Measurements from ENCODE around the gene PDE8B.

DNA sequence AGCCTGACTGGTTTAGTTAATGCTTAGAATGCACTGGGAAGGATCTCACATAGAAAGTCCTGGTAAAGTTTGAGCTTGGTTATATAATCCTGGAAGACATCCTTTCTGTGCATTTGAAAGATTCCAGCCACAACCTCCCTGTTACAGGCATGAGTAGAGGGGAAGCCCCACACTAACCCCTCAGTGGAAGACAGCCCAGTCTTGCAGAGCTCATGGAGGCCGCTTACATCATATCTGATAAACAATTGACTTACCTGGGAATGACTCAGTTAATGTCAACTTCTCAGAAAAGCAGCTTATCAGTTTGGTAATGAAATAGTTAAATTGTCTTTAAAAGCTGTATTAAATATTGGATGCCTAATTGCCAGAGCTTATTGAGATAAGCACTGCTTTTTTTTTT lies 28.1 kb upstream of the PDE8B start:
- TF ChIP-seq YY1 (IDR thresholded peaks at IDR 0.05; ENCODE audit: insufficient read depth, insufficient read length) (no peak), ZNF274 (IDR thresholded peaks at IDR 0.05; ENCODE audit: low read depth, low read length) (no peak)

Measured in NT2/D1 (cell line).